HG03558 (cell line): ENCODE measurements around the gene BNIP3.
"Not testable (repeated sequence)": the region's sequence is repeated elsewhere in the genome, so short reads cannot be mapped to it uniquely, and the experiment has no call there.

Source experiments
- ATAC-seq: cut with Tn5 transposase; IDR thresholded peaks from one replicate; pipeline ENCODE4 v1.9.1; 2021; ENCODE audit warnings: moderate number of reproducible peaks; ENCODE audit not compliant: unreplicated experiment; ENCODE audit errors: extremely low read depth

BNIP3 gene

GRCh38 chr10:132003282-132003924, 21.7 kb upstream of the BNIP3 start:
- no peak for ATAC-seq

GRCh38 chr10:132002004-132002403, 20.3 kb upstream of the BNIP3 start:
- ATAC-seq, result no peak

- ATAC-seq, result no peak
These were observed 19.7 kb upstream of the BNIP3 start for GRCh38 chr10:132001238-132001972.

- no peak for ATAC-seq
These were observed 17.3 kb upstream of the BNIP3 start for GRCh38 chr10:131998845-131999681.

- ATAC-seq, result no peak
These were observed 16.5 kb upstream of the BNIP3 start for GRCh38 chr10:131998050-131998844.

- ATAC-seq, result no peak
These were observed 15.8 kb upstream of the BNIP3 start for GRCh38 chr10:131997366-131998049.

GRCh38 chr10:131996466-131997365, 15.0 kb upstream of the BNIP3 start:
- no peak for ATAC-seq

- ATAC-seq, result no peak
These were observed 12.7 kb upstream of the BNIP3 start for GRCh38 chr10:131994435-131994834.

GRCh38 chr10:131993275-131993674, 11.6 kb upstream of the BNIP3 start:
- ATAC-seq, result no peak

GRCh38 chr10:131991726-131992125, 10.0 kb upstream of the BNIP3 start:
- ATAC-seq, result no peak

GRCh38 chr10:131987786-131988185, 6.1 kb upstream of the BNIP3 start:
- not testable (repeated sequence) for ATAC-seq

- not testable (repeated sequence) for ATAC-seq
These were observed 5.6 kb upstream of the BNIP3 start for GRCh38 chr10:131987301-131987700.

GRCh38 chr10:131986851-131987250, 5.1 kb upstream of the BNIP3 start:
- ATAC-seq, result not testable (repeated sequence)

GRCh38 chr10:131983780-131984179, 2.1 kb upstream of the BNIP3 start:
- ATAC-seq, result no peak

- ATAC-seq, result no peak
These were observed 1.1 kb upstream of the BNIP3 start for GRCh38 chr10:131982796-131983195.

GRCh38 chr10:131982185-131982756, 548 bp upstream of the BNIP3 start:
- no peak for ATAC-seq

- ATAC-seq, result no peak
These were observed 828 bp downstream of the BNIP3 start for GRCh38 chr10:131980761-131981428.

GRCh38 chr10:131980321-131980720, 1.4 kb downstream of the BNIP3 start:
- ATAC-seq, result no peak
